ENCODE measurements around the gene TMEM222.

Gene TMEM222

DNA sequence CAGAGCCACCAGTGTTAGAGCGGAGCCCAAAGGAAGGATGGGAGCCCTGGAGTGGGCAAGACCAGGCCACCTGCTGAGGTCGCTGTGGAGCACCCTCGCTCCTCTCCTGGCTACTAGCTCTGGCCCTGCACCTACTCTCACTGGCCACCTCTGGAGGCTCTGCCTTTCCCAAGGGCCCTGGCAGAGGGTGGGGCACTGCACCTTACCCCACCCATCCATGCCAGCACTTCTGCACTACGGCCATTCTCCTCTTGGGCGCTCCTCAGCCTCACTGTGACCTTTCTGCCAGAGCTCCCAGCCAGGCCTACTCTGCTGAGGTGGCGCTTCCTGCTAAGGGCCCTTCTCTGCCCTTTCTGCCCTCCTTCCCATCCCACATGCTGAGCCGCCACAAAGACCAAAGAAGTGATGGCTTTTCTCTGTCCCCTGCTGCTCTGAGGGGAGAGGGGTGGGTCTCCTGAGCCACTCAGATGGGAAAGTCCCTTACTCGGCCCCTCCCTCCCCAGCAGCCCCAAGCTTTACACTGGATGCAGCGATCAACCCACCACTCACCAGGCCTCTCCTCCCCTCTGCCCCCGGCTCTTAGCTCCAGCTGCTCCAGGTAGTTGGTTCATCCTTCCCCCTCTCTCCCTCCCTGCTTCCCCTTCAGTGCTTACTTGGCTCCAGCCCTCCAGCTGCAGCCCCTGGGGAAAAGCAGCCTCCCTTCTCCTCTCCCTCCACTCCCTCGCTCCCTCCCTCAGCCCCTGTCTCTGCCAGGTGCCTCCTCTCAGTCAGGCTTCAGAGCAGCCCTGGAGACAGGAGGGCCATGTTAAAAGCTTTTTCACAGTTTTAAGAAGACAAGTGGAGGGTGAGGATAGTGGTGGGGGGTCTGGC, 14.8 kb upstream of the TMEM222 start:
- DNase-seq, result no peak

DNA sequence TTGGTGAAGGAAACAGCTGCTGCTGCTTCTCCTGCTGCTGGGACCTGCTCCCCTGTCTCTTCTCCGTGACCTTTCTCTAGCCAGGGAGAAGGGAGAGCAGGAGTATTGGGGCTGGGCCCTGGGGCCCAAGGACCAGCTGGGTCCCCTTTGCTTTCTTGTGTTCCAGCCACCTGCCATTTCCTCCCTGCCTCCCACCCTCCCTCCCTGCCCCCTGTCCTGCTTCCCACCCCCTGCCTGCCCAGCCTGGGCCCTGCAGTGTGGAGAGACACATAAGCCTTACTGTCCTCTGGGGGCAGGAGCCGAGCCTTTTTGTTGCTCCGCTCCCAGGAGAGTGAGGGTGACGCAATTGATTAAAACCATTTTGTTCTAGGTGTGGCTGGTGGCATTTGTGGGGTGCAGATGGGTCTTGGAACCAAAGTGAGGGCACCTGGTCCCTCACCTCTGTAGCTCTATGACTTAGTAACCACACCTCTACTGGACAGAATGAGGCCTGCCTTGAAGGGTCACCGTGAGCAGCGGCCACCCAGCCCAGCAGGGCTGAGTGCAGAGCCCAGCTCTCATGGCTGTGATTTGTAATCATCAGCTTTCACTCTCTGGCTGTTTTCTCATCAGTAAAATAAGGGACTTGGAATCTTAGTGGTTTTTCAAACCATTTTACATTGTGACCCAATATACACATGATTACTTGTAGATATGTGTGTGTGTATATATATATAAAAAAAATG, 13.9 kb upstream of the TMEM222 start:
- no peak for DNase-seq

DNA sequence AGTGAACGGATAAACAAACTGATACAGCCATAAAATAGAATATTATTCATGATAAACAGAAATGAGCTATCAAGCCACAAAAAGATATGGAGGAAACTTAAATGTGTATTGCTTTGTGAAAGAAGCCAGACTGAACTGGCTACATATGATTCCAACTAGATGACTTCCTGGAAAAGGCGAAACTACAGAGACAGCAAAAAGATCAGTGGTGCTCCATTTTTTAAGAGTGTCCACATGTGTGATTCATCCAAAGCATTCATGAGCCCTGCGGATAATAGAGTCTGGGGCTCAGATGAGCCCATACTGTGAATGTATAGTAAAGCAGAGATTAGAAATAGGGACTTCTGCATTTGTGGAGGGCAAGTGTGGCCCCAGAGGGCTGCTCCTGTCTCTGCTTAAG, 7.8 kb upstream of the TMEM222 start:
- no peak for DNase-seq

DNA sequence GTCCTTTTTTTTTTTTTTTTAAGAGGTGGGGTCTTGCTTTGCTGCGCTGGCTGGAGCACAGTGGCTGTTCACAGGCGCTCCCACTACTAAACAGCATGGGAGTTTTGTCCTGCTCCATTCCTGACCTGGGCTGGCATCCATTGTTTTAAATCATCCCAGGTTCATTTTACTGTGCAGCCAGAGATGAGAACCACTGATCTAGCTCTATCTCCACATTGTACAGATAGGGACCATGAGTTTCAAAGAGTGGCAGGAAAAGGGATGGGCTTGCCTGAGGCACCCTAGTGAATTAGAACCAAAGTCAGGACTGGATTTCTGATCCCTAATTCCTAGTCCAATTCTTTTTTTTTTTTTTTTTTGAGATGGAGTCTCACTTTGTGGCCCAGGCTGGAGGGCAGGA, 7.2 kb upstream of the TMEM222 start:
- DNase-seq, result no peak

DNA sequence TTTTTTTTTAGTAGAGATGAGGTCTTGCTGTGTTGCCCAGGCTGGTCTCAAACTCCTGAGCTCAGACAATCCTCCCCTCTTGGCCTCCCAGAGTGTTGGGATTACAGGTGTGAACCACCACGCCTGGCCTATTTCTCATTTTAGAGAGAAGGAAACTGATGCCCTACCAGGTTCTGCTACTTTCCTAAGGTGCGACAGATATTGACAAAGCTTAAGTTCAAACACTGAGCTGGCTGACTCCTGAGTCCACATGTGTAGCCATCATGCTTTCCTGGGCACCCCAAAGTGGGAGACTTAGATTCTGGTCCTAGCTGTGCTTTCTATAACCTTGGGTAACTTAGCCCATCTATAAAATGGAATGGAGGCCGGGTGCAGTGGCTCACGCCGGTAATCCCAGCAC, 5.1 kb upstream of the TMEM222 start:
- no peak for DNase-seq

DNA sequence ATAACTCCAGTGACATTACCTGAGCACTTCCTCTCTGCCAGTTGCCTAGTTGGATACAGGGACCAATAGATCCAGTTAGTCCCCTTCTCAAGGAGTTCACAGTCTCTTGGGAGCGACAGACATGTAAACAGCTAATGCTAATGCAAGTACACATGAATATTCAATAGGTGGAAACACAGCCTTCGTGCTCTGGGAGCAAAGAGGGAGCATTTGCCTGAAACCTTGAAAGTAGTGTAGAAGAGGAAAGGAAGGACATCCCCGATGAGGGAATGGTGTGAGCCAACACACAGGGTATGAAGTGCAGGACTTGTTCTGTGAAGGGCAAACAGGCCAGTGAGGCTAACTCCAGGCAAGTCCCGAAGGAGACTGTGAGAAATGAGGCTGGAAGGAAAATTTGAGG, 3.8 kb upstream of the TMEM222 start:
- DNase-seq, result no peak

DNA sequence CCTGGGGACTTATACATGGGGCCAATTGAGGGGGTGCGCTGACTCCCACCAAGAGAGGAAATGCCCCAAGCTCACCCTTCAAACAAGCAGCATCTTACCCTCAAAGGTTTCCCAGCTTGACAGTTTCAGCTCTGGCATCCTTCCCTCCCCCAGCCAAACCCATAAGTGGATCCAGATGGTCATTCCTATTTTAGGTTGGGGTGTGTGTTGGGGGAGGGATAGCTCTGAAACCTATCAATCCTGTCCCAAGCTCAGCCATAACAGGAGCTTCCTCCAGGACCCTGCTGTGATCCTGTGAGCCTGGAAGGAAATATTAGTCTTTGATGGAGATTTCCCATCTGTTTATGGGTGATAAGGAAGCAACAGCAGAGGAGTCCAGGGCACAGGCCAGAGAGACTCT, 3.4 kb upstream of the TMEM222 start:
- DNase-seq, result no peak

DNA sequence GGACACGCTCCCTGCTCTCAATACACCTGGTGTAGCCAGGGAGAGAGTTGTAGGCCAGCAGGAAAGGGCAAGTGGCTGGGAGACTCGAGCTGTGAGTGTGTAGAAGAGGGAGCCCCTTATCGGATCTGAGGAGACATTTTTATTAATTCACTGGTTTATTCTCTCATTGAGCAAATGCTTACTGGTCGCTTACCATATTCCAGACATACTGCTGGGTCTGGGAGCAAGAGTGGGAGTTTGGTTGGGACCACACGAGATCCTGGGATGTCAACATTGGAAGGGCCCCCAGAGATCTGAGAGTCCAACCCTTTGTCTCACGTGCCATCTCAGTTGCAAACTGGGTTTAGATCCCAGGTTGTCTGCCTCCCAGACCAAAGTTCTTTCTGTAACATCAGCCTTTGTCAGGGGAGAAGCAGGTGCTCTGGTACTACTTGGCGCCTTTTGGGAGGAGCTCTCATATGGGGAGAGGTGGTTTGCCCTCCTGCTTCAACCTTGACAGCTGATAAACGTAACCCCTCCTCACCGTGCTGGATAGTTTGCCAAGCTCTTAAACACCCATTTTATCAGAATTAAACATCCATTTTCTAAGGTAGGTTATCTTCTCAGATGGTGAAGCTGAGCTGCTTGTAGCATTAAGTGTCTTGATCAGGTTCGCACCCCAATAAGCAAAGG, 742 bp downstream of the TMEM222 start:
- no peak for DNase-seq

DNA sequence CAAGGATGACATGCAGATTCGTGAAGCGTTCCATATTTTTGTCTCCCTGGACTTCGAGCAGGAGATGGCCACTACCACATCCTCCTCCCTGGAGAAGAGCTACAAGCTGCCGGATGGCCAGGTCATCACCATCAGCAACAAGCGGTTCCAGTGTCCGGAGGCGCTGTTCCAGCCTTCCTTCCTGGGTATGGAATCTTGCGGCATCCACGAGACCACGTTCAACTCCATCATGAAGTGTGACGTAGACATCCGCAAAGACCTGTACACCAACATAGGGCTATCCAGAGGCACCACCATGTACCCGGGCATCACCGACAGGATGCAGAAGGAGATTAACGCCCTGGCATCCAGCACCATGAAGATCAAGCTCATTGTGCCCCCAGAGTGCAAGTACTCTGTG, 3.3 kb downstream of the TMEM222 start:
- DNase-seq, result no peak

DNA sequence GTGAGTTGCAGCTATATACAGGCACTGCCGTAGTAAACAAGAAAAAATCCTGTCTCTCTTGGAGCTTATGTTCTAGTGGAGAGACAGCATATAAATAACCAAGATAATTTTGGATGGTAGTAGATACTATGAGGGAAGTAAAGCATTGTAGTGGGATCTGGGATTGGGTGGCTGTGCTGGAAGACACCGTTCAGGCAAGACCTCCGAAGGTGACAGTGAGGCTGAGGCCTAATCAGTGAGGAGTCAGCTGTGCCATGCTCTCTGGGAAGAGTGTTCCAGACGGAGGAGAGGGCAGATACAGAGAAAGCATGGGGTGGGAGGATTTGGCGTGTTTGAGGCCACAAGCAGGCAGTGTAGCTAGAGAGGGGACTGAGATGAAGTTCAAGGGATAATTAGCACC, 6.0 kb downstream of the TMEM222 start:
- DNase-seq, result no peak

DNA sequence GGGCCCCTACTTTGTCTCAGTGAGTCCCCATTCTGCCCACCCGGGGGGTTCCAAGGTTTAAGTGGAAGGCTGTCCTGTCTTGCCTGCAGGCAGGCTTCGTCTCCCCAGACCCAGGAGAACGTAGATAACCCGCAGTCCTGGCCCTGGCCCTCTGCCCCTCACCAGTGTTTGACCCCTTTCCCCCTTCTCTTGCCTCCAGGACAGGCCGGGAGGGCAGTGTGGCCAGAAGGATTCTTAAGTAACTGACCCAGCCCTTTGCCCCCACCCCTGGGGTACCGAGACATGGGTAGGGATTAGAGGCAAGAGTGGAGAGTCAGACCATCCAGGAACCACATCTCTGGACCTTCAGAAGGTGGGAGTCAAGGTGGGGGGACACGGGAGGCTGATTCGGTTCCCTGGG, 8.8 kb downstream of the TMEM222 start:
- no peak for DNase-seq

DNA sequence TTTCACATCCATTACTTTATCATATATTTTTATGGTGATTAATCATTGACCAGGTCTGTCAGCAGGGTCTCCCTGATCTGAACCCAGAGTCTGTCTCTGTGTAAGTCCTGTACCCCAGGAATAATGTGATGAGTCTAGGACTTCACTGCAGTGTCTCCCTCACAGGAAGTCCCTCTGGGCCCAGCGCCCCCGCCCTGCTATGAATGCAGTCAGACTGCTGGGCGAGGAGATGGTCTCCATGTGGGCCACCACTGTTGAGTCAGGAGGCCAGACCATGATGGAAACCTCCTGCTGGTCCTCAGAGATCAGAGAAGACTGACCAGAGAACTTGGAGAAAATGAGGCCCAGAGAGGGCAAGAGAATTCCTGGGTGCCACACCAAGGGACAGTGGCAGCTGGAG, 9.5 kb downstream of the TMEM222 start:
- no peak for DNase-seq

DNA sequence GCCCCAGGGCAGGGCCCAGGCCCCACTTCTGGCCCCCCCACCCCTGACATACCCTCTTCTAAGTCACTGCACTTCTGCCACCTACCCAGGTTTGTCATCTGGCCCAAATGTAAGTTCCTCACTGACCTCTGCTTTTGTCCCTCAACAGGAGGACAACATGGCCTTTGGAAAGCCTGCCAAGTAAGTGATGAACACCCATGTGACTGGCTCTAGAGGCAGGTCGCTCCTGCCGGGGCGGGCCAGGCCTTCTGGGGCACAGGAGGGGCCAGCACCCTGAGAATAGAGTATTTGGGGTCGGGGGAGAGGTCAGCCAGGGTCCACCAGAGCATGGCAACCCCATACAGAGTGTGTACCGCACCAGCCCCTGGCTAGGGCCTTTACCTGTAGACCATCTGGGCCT, 10.0 kb downstream of the TMEM222 start:
- no peak for DNase-seq

DNA sequence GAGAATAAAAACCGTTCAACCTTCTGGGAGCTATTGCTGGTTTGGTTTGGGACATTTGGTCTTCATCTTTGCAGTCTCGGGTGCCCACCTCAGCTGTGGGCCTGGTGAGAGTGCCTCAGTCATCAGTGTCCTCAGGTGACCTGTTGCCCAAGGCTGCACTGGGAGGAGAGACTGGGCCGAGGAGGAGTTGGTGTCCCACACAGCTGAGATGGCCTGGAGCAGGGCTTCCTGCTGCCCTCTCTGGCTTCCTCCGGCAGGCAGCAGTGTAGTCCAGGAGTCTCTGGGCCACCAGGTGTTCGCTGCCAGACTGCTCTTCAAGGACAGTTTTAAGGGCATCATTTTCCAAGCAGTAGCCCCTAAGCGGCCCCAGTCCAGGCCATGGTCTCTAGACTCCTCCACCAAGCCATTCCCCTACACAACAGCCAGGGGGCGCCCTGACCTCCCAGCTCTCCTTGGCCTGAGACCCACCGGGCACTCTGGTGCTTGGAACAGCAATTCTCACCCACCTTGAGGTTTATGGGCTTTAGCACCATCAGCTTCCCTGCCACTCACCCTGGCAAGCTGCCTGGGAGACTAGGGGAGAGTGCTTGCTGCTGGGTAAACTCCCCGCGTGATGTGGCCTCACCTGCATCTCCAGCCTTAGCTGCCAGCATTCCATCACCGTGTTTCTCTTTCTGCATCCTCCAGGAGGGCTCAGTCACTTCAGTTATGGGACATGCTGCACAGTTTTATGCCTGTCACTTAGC, 10.7 kb downstream of the TMEM222 start:
- peak in 5 of 6 experiments; percentile 30 to 63 (median 43) for DNase-seq

DNA sequence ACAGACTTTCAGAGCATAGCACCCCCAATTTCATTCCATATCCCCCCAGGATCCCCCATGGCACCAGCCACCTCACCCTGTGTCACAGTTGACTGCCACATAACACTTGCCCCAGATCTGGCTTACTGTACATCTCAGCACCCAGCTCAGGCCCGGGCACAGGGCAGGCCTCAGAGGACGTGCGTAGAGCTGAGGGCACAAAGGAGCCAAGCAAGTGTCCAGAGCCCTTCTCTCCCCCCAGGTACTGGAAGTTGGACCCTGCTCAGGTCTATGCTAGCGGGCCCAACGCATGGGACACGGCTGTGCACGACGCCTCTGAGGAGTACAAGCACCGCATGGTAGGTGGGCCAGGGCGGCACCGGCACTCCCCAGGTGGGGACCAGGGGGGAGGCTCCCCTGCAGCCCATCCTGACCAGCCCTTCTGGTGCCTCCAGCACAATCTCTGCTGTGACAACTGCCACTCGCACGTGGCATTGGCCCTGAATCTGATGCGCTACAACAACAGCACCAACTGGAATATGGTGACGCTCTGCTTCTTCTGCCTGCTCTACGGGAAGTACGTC, 11.8 kb downstream of the TMEM222 start:
- no peak for DNase-seq

DNA sequence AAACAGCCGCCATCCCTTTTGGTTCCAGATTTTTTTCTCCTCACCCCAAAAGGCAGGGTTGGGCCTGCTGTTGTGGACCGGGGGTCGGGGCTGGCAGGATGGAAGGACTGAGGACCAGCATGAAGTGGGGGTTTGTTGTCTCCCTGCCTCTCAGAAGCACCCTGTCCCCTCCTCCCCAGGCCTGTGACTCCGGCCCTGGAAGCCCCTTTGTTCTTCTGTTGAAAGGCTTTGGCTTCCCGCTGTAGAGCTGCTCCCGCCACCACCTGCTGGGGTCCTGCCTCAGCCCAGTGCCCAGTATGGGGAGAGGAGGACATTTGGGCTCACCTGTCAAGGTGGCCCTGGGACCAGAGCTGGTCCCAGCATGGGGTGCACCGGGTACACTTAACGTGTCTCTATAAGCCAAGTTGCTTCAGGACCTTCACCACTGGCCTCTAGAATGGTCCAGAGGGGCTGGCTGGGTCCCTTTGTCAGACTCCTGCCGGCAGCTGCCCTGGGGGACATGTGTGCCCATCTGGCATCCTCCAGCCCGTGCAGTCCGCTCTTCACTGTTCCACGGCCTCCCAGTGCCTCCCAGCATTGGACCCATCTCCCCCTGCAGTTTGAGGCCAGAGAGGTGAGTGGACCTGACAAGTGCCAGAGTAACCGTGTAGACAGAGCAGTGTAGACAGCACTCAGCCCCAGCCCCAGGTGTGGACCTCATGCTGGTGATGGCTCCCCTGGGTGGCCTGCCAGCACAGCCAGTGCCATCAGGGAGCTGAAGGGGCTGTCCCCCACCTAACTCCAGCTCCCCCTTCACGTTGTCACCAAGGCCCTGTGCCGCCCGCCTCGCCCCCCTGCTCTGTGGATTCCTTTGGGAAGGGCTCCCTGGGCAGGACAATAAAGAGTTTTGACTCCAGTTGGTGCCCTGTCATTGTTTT, 13.8 kb downstream of the TMEM222 start:
- DNase-seq, result no peak

DNA sequence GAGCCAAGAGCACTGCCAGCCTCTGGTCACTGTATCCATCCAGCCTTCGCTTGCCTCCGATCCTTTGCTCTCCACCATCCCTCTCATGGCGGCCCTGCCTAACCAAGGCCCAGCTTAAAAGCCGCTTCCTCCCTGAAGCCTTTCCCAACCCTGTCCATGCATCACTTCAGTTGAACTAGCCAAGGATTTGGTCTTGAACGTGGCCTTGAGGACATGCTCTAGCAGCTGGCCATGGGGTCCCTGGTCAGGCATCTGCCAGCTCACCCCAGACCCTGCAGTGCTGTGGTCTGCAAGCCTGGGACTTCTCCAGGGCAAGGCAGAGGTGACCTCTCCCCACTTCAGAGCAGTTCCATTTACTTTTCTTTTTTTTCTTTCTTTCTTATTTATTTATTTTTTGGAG, 14.8 kb downstream of the TMEM222 start:
- DNase-seq, result no peak

DNA sequence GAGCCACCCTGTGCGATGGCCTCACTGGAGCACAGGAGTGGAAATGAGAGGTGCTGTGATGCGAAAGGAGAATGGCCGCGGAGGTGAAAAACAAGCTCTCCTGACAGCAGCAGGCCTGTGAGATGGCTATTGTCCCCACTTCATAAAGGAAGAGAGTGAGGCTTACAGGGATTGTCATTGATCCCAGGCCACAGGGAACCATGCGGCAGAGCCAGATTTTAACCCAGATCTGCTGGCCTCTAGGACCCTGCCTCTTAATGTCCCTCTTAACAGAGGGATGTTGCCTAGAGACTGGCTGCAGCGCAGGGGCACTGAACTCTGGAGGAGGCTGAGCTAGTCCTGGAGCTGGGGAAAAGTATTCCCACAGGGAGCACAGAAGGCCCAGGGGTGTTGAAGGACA, 16.8 kb downstream of the TMEM222 start:
- DNase-seq, result no peak

DNA sequence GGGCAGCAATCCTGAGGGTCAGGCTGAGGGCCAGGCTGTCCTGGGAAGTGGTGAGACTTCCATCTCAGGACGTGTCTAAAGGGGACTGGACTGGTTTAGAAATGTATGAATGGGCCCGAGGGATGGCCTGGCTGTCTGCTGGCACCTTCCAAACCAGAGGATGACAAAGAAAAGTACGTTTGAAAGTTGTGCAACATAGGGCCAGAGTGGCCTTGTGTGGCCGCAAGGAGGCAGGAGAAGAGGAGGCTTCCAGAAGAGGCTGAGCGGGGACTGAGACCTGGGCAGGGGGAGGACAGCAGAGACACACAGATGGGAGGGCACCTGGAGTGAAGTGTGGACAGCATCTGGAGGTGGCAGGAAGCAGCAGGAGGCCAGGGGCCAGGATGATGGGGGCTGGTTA, 17.2 kb downstream of the TMEM222 start:
- DNase-seq, result no peak

DNA sequence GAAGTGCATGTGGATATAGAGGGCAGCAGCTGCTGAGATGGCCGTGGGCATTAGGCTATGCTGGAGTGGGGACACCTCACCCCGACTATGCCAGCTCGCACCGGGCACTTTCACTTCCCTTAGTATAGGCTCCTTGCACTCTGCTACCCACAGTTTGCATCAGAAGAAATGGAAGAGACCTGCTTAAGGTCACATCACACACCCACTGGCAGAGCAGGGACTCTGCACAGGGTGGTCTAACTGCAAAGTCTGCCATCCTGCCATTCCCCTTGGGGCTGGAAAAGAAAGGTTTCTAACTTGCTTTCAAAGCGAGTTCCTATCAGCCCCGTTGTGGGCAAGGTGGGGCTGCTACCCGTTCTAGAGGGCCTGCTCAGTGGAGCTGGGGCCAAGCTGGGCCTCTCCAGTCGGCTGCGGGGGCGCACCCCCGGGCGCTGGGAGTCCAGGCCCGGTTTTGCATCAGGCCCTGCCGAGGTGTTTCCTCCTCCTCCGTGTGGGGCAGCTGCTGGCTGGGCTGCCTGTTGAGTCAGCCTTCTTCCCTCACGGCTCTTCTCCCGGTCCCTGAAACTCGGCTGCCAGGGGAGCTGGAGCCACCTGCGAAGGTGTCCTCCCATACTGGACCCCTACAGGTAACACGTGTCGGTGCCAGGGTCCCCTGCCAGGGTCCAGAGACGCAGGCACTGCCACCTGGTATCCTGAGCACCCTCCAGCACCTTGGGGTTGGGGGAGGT, 19.7 kb downstream of the TMEM222 start, which contains the start of gene SYTL1:
Gene SYTL1, plus strand, starts transcription at position 498 of the 728 bp plus-strand sequence. CDS start 3,313 bp downstream, outside the sequence.
- DNase-seq, result peak; percentile 25 to 64 (median 50)

DNA sequence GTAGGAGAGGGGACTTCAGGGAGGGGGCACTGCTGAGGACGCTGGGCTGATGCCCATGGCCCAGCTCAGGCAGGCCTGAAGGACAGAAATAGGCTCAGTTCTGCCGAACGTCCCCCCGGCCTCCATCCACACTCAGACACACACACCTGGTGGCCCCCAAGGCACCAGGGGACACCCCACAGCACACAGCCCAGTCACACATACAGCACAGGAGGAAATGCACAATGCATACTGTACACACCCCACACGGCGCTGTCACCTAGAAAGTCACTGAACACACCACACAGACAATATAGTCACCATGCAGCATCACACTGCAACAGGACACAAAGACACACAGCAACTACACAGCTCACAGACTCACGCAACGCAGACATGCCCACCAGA, 20.4 kb downstream of the TMEM222 start:
- peak in 2 of 6 experiments; percentile 32 to 40 for DNase-seq

Data from stimulated activated naive CD4-positive, alpha-beta T cell (primary cell).